Loucy (cell line): ENCODE results near the gene PRMT2.

Source experiments
- H2AFZ ChIP-seq: fragments of 200-600 bp; sonication (generic); 2 replicates; pipeline ENCODE4 v1.6.0; 2016; ENCODE audit warnings: antibody characterized with exemption, mild to moderate bottlenecking, low read length, moderate library complexity
- H3F3A ChIP-seq: fragments of 200-600 bp; 2 replicates; pipeline ENCODE4 v1.6.0; 2016; ENCODE audit warnings: antibody characterized with exemption, low read depth, mild to moderate bottlenecking
- H3K27me3 ChIP-seq: fragments of 200-600 bp; sonication (generic); 2 replicates; pipeline ENCODE4 v1.6.1; 2014; ENCODE audit warnings: low read length, mild to moderate bottlenecking; ENCODE audit not compliant: insufficient read depth, poor library complexity, severe bottlenecking
- H3K36me3 ChIP-seq: fragments of 200-600 bp; sonication (generic); 2 replicates; pipeline ENCODE4 v1.6.1; 2016; ENCODE audit warnings: low read length; ENCODE audit not compliant: insufficient read depth
- H3K4me1 ChIP-seq: fragments of 200-600 bp; sonication (generic); 2 replicates; pipeline ENCODE4 v1.5.1; 2014; ENCODE audit warnings: low read length, mild to moderate bottlenecking; ENCODE audit not compliant: insufficient read depth, poor library complexity, severe bottlenecking
- H3K4me2 ChIP-seq: fragments of 200-600 bp; sonication (generic); 2 replicates; pipeline ENCODE4 v1.6.0; 2014; ENCODE audit warnings: antibody characterized with exemption, low read length, low read depth, mild to moderate bottlenecking; ENCODE audit not compliant: poor library complexity, severe bottlenecking
- H3K4me3 ChIP-seq: fragments of 200-600 bp; sonication (generic); 2 replicates; pipeline ENCODE4 v1.5.1; 2014; ENCODE audit warnings: low read length, mild to moderate bottlenecking, mixed read lengths; ENCODE audit not compliant: poor library complexity, severe bottlenecking
- H3K79me2 ChIP-seq: fragments of 200-600 bp; sonication (generic); 2 replicates; pipeline ENCODE4 v1.6.1; 2014; ENCODE audit warnings: low read length; ENCODE audit not compliant: insufficient read depth
- H3K9ac ChIP-seq: fragments of 200-600 bp; sonication (generic); 2 replicates; pipeline ENCODE4 v1.6.0; 2014; ENCODE audit warnings: mild to moderate bottlenecking, low read depth, low read length, moderate library complexity; ENCODE audit not compliant: poor library complexity, severe bottlenecking
- H3K9me2 ChIP-seq: fragments of 200-600 bp; sonication (generic); replicated peaks from 2 replicates; pipeline ENCODE4 v1.6.1; 2016; ENCODE audit warnings: low read depth, low read length, mixed read lengths
- H3K9me3 ChIP-seq: fragments of 200-600 bp; sonication (generic); 2 replicates; pipeline ENCODE4 v1.6.1; 2014; ENCODE audit warnings: mild to moderate bottlenecking, antibody characterized with exemption, low read length, low read depth; ENCODE audit not compliant: insufficient read depth
- H4K20me1 ChIP-seq: fragments of 200-600 bp; sonication (generic); 2 replicates; pipeline ENCODE4 v1.6.0; 2014; ENCODE audit warnings: antibody characterized with exemption, low read length, mild to moderate bottlenecking; ENCODE audit not compliant: insufficient read depth, poor library complexity, severe bottlenecking
- CTCF ChIP-seq: fragments of 200-600 bp; sonication (generic); conservative IDR thresholded peaks from 2 replicates; pipeline ENCODE4 v1.5.1; 2014; ENCODE audit warnings: mild to moderate bottlenecking, antibody characterized with exemption, low read length
- EZH2phosphoT487 ChIP-seq: fragments of 200-600 bp; IDR thresholded peaks from 2 replicates; pipeline ENCODE4 v1.6.1; 2018; ENCODE audit warnings: antibody characterized with exemption, mild to moderate bottlenecking, moderate library complexity, borderline replicate concordance

PRMT2 gene

DNA sequence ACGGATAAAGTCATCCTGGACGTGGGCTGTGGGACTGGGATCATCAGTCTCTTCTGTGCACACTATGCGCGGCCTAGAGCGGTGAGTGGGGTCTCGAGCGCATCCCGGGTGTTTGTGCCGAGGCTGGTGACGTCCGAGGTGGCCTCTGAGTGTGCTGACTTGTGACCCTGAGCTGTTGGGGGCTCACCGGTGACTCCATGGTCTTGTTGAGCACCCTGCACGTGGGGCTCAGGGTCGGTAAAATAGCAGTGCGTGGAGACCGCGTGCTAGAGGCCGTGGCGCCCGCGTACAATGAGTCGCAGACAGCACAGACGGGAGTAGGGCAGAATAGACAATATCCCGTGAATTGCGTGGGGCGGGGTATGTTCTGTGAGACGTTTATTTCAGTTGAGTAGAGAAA, 13.1 kb downstream of the PRMT2 start:
- Histone ChIP-seq H3K36me3 (peaks cover 48% of the 10 kb centered on the region; the same call in 1 of the 2 replicates), H3F3A (no peaks in the 10 kb centered on the region), H3K27me3 (no peaks in the 10 kb centered on the region), H4K20me1 (no peaks in the 10 kb centered on the region), H3K4me2 (no peak overlapping the region), H2AFZ (no peak overlapping the region), H3K9me2 (no peaks in the 10 kb centered on the region), H3K4me3 (no peak overlapping the region), H3K4me1 (no peaks in the 10 kb centered on the region), H3K9ac (no peak overlapping the region), H3K79me2 (no peaks in the 10 kb centered on the region), H3K9me3 (no peaks in the 10 kb centered on the region)
- TF ChIP-seq EZH2phosphoT487 (no peak), CTCF (no peak)

- Histone ChIP-seq H3K9me3 (peaks cover 1% of the 10 kb centered on the region; the same call in 1 of the 2 replicates), H3K27me3 (no peaks in the 10 kb centered on the region), H3K4me1 (no peaks in the 10 kb centered on the region), H2AFZ (no peak overlapping the region), H4K20me1 (no peaks in the 10 kb centered on the region), H3K79me2 (no peaks in the 10 kb centered on the region), H3K9me2 (no peaks in the 10 kb centered on the region), H3K36me3 (peaks cover 47% of the 10 kb centered on the region), H3F3A (no peaks in the 10 kb centered on the region), H3K4me3 (no peak overlapping the region), H3K9ac (no peak overlapping the region), H3K4me2 (no peak overlapping the region)
- no peak for TF ChIP-seq CTCF
- no peak for TF ChIP-seq EZH2phosphoT487
These were observed 13.9 kb downstream of the PRMT2 start for GRCh38 chr21:46649356-46649755.

- no peak overlapping the region for H3K4me3 ChIP-seq
- no peaks in the 10 kb centered on the region for H3K27me3 ChIP-seq
- TF ChIP-seq EZH2phosphoT487, result no peak
- TF ChIP-seq CTCF, result no peak
- no peak overlapping the region for H3K9ac ChIP-seq
- no peaks in the 10 kb centered on the region for H4K20me1 ChIP-seq
- H3K9me3 ChIP-seq, result peaks cover 12% of the 10 kb centered on the region; the same call in 1 of the 2 replicates
- H2AFZ ChIP-seq, result no peak overlapping the region
- no peaks in the 10 kb centered on the region for H3K4me1 ChIP-seq
- H3F3A ChIP-seq, result no peaks in the 10 kb centered on the region
- peaks cover 54% of the 10 kb centered on the region for H3K36me3 ChIP-seq
- H3K9me2 ChIP-seq, result no peaks in the 10 kb centered on the region
- H3K79me2 ChIP-seq, result no peaks in the 10 kb centered on the region
- H3K4me2 ChIP-seq, result no peak overlapping the region
These were observed 15.1 kb downstream of the PRMT2 start for GRCh38 chr21:46650476-46651098.
